ENCODE data around the gene PXN.
"Not testable (repeated sequence)": the region's sequence is repeated elsewhere in the genome, so short reads cannot be mapped to it uniquely, and the experiment has no call there.

PXN gene

DNA sequence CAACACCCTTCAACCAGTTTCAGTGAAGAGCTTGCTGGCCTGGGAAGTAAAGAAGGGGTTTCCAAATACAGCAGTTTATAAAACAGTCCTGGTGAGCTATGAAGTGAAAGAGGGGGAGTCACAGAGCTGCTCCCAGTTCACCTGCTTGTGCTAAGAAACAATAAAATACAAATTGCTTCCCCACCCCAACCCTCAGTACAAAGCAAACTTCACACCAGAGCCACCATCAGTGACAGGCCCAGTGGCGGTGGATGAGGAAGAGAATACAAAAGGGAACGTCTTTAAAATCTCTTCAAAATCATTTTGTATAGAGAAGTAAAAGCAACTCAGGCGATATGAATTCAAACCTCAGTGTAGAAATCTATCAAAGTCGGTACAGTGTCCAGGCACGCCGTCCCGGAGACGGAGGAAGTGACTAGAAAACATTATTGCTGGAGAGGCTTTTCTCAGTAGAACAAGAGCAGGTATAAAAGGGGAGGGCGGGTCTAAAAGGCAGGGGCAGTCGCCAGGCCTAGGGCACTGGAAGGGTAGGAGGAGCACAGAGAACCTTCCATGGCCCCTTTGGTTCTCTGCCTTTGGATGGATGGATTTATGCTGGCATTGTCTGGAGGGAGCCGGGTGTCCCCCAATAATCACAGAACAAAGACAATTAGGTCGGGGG, 54.2 kb downstream of the PXN start:
- Histone ChIP-seq H3K27me3 (ENCODE audit: control insufficient read depth in 1 of 2, insufficient read depth in 2 of 2, low read length in 2 of 2) (no peaks in the 10 kb centered on the region), H3K9me3 (ENCODE audit: low read length) (no peaks in the 10 kb centered on the region), H3K9ac (ENCODE audit: low read length) (no peak overlapping the region), H3K36me3 (ENCODE audit: insufficient read depth, low read length) (peaks cover 51% of the 10 kb centered on the region), H3K4me1 (ENCODE audit: insufficient read depth, low read length) (no peaks in the 10 kb centered on the region), H3K27ac (ENCODE audit: low read depth, low read length) (no peak overlapping the region), H3K4me3 (ENCODE audit: low read depth in 1 of 2, low read length in 2 of 2) (no peak overlapping the region)

DNA sequence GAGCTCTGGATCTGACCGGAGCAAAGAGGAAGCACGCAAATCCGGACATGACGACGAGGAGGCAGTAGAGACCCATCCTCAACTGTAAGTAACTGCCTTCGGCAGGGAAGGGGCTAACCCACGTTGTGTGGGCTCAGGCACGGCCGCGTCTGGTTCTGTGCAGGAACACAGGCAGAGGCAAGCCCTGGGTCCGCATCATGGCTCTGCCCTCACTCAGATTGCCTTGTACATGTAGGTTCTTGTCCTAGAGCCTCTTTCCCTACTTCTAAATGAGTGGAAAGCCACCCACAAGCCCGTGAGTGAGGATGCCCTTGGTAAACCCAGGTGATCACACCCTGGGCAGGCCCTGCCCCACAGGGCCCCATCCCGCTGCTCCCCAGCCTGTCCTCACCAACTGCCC, 55.7 kb downstream of the PXN start:
- peaks cover 39% of the 10 kb centered on the region for H3K36me3 ChIP-seq (ENCODE audit: insufficient read depth, low read length)
- H3K9ac ChIP-seq (ENCODE audit: low read length): no peak overlapping the region
- no peak overlapping the region for H3K27ac ChIP-seq (ENCODE audit: low read depth, low read length)
- H3K27me3 ChIP-seq (ENCODE audit: control insufficient read depth in 1 of 2, insufficient read depth in 2 of 2, low read length in 2 of 2): no peaks in the 10 kb centered on the region
- H3K9me3 ChIP-seq (ENCODE audit: low read length): no peaks in the 10 kb centered on the region
- H3K4me3 ChIP-seq (ENCODE audit: low read depth in 1 of 2, low read length in 2 of 2): no peak overlapping the region
- no peaks in the 10 kb centered on the region for H3K4me1 ChIP-seq (ENCODE audit: insufficient read depth, low read length)

DNA sequence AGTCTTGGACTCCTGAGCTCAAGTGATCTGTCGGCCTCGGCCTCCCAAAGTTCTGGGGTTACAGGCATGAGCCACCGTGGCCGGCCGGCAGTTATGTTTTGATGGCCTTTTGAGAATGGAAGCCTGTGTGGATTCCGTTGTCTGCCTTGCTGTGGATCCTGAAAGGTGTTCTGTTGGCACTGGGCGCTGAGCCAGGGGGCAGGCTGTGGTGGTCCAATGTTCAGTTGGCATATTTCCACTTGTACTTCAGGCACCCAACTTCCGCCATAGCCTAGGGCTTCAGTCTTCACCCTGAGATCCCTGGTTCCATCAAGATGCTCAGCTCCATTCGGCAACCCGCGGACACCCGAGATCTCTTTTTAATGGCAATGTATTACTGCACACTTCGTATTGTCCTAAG, 58.3 kb downstream of the PXN start:
- no peak overlapping the region for H3K4me3 ChIP-seq (ENCODE audit: low read depth in 1 of 2, low read length in 2 of 2)
- H3K9ac ChIP-seq (ENCODE audit: low read length): no peak overlapping the region
- no peaks in the 10 kb centered on the region for H3K9me3 ChIP-seq (ENCODE audit: low read length)
- no peak overlapping the region for H3K27ac ChIP-seq (ENCODE audit: low read depth, low read length)
- H3K27me3 ChIP-seq (ENCODE audit: control insufficient read depth in 1 of 2, insufficient read depth in 2 of 2, low read length in 2 of 2): no peaks in the 10 kb centered on the region
- H3K4me1 ChIP-seq (ENCODE audit: insufficient read depth, low read length): no peaks in the 10 kb centered on the region
- H3K36me3 ChIP-seq (ENCODE audit: insufficient read depth, low read length): peaks cover 20% of the 10 kb centered on the region

DNA sequence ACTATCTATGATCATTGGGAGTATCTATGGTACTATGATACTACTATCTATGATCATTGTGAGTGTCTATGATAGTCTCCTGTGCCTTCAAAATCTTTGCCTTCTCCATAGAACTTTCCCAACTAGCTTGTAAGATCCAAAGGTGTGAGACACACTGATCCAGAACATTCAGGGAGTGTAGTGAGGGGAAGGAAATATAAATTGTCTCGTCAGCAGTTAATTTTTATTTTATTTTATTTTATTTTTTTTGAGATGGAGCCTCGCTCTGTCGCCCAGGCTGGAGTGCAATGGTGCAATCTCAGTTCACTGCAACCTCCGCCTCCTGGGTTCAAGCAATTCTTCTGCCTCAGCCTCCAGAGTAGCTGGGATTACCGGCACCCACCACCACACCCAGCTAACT, 58.7 kb downstream of the PXN start:
- peaks cover 16% of the 10 kb centered on the region for H3K36me3 ChIP-seq (ENCODE audit: insufficient read depth, low read length)

DNA sequence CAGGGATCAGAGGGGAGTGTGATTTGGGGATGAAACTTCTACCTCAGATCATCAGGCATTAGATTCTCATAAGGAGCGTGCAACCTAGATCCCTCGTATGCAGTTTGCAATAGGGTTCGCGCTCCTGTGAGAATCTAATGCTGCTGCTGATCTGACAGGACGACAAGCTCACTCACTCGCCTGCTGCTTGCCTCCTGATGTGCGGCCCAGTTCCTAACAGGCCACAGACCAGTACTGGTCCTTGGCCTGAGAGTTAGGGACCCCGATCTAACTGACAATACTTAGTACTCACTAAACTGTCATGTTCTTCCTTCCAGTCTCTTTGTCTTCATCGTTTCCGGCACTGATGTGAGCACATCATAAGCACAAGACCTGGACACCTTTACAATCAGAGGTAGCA, 59.3 kb downstream of the PXN start:
- H3K9me3 ChIP-seq (ENCODE audit: low read length): no peaks in the 10 kb centered on the region
- peaks cover 3% of the 10 kb centered on the region for H3K4me1 ChIP-seq (ENCODE audit: insufficient read depth, low read length)
- no peak overlapping the region for H3K4me3 ChIP-seq (ENCODE audit: low read depth in 1 of 2, low read length in 2 of 2)
- no peaks in the 10 kb centered on the region for H3K27me3 ChIP-seq (ENCODE audit: control insufficient read depth in 1 of 2, insufficient read depth in 2 of 2, low read length in 2 of 2)
- no peak overlapping the region for H3K9ac ChIP-seq (ENCODE audit: low read length)
- H3K36me3 ChIP-seq (ENCODE audit: insufficient read depth, low read length): peaks cover 11% of the 10 kb centered on the region
- H3K27ac ChIP-seq (ENCODE audit: low read depth, low read length): no peak overlapping the region

More for the DNA sequence above, 58.7 kb downstream of the PXN start:
- not testable (repeated sequence) for H3K9me3 ChIP-seq (ENCODE audit: low read length); H3K27me3 ChIP-seq (ENCODE audit: control insufficient read depth in 1 of 2, insufficient read depth in 2 of 2, low read length in 2 of 2); H3K27ac ChIP-seq (ENCODE audit: low read depth, low read length); H3K4me3 ChIP-seq (ENCODE audit: low read depth in 1 of 2, low read length in 2 of 2); H3K4me1 ChIP-seq (ENCODE audit: insufficient read depth, low read length); H3K9ac ChIP-seq (ENCODE audit: low read length)

DNA sequence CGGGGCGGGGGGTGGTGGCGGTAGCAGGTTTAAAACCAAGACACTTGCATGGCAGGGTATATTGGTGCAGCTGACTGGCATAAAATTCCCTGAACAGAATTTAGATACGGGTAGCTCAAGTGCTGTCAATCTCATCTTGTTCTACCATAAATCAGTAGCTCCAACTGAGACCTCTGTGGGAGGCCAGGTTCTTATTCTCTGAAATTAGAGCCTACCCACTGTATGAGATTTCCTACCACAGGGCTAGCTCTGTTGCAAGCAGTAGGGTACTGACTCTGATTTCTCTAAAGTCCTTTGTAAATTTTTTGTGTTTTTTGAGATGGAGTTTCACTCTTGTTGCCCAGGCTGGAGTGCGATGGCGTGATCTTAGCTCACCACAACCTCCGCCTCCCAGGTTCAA, 61.4 kb downstream of the PXN start:
- Histone ChIP-seq H3K27me3 (ENCODE audit: control insufficient read depth in 1 of 2, insufficient read depth in 2 of 2, low read length in 2 of 2) (no peaks in the 10 kb centered on the region), H3K9me3 (ENCODE audit: low read length) (no peaks in the 10 kb centered on the region), H3K36me3 (ENCODE audit: insufficient read depth, low read length) (peaks cover 1% of the 10 kb centered on the region), H3K9ac (ENCODE audit: low read length) (no peak overlapping the region), H3K4me1 (ENCODE audit: insufficient read depth, low read length) (peaks cover 15% of the 10 kb centered on the region), H3K4me3 (ENCODE audit: low read depth in 1 of 2, low read length in 2 of 2) (no peak overlapping the region), H3K27ac (ENCODE audit: low read depth, low read length) (no peak overlapping the region)

DNA sequence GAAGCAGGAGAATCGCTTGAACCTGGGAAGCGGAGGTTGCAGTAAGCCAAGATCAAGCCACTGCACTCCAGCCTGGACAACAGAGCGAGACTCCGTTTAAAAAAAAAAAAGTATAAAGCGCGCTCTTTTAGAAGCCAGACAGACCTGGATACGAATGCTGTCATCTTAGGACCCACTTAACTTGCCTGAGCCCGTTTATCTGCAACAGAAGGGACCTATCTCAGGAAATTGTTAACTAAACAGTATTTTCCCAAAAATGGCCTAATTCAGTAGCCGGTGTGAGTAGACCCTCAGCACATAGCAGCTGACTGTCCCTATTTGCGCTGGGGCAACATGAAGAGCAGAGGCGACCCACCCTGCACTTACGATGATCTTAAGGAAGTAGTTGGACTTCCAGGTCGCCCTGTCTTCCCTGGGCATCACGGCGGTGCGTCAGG, 65.1 kb downstream of the PXN start:
- H3K36me3 ChIP-seq (ENCODE audit: insufficient read depth, low read length): peaks cover 34% of the 10 kb centered on the region
- H3K9ac ChIP-seq (ENCODE audit: low read length): peak overlapping the region; percentile 96
- peak overlapping the region; percentile 72 to 97 for H3K4me3 ChIP-seq (ENCODE audit: low read depth in 1 of 2, low read length in 2 of 2)
- H3K9me3 ChIP-seq (ENCODE audit: low read length): no peaks in the 10 kb centered on the region
- peak overlapping the region; percentile 84 for H3K27ac ChIP-seq (ENCODE audit: low read depth, low read length)
- H3K27me3 ChIP-seq (ENCODE audit: control insufficient read depth in 1 of 2, insufficient read depth in 2 of 2, low read length in 2 of 2): no peaks in the 10 kb centered on the region
- H3K4me1 ChIP-seq (ENCODE audit: insufficient read depth, low read length): peaks cover 23% of the 10 kb centered on the region

DNA sequence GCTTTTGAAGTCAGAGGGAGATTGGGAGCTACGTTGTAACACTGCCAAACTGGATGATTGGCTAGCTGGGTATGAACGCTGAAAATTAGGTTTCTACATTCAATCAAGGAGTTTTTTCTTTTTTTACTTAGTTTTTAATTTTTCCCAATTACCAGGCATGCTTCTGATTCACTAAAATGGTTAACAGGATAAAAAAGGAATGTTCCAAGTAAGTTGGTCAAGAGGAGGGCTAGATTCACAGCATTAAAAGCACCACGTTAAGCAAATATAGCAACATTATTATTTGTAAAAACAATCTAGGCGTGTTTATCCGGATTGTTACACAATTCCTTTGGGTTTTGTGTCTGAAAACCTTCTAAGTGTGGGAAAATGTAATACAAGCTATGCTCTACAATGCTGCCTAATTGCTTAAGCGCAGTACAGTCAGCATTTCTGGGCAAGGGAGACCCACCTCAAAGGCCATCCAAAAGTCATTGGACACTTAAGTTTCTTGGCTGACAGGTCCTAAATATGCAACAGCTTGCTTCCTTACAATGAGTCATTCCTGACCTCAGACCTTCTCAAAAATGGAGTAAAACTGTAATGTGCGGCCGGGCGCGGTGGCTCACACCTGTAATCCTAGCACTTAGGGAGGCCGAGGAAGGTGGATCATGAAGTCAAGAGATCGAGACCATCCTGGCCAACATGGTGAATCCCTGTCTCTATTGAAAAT, 65.8 kb downstream of the PXN start:
- Histone ChIP-seq H3K27me3 (ENCODE audit: control insufficient read depth in 1 of 2, insufficient read depth in 2 of 2, low read length in 2 of 2) (no peaks in the 10 kb centered on the region), H3K4me3 (ENCODE audit: low read depth in 1 of 2, low read length in 2 of 2) (peak overlapping the region; percentile 72 to 97), H3K9me3 (ENCODE audit: low read length) (no peaks in the 10 kb centered on the region), H3K27ac (ENCODE audit: low read depth, low read length) (peak overlapping the region; percentile 84), H3K4me1 (ENCODE audit: insufficient read depth, low read length) (peaks cover 29% of the 10 kb centered on the region), H3K36me3 (ENCODE audit: insufficient read depth, low read length) (peaks cover 34% of the 10 kb centered on the region), H3K9ac (ENCODE audit: low read length) (peak overlapping the region; percentile 96)

DNA sequence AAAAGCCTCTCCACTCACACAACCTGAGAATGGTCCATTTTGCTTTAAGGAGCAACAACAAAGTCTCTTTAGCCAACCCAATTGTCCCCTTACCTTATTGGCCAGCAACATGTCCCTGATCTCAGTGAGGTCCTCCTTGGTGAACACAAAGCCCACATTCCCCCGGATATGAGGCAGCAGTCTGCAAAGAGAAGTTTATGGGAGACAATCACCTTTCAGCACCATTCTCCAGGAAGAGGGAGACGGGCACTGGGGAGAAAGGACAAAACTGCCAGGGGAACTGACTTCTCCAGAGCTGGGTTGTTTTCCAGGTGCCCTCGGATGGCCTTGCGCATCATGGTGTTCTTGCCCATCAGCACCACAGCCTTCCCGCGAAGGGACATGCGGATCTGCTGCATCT, 66.5 kb downstream of the PXN start:
- H3K36me3 ChIP-seq (ENCODE audit: insufficient read depth, low read length): peaks cover 34% of the 10 kb centered on the region
- peak overlapping the region in 1 of 2 donors; percentile 97 for H3K4me3 ChIP-seq (ENCODE audit: low read depth in 1 of 2, low read length in 2 of 2)
- no peaks in the 10 kb centered on the region for H3K9me3 ChIP-seq (ENCODE audit: low read length)
- no peak overlapping the region for H3K27ac ChIP-seq (ENCODE audit: low read depth, low read length)
- H3K9ac ChIP-seq (ENCODE audit: low read length): no peak overlapping the region
- H3K27me3 ChIP-seq (ENCODE audit: control insufficient read depth in 1 of 2, insufficient read depth in 2 of 2, low read length in 2 of 2): no peaks in the 10 kb centered on the region
- peaks cover 30% of the 10 kb centered on the region for H3K4me1 ChIP-seq (ENCODE audit: insufficient read depth, low read length)

DNA sequence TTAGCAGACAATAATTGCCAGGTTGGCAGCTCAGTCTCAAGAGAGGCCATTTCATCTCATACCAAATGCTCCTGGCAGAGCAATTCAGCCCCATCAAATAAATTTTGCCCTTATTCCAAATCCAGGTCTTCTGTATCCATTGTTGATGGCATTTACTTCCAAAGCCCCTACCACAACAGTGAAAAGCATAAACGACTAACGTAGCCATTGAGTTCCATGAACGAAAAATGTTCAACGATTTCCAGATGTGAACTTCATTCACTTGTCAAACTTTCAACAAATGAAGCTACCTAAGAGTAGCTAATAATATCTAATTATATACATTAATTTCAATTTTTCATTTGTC, 68.0 kb downstream of the PXN start:
- no peak overlapping the region for H3K27ac ChIP-seq (ENCODE audit: low read depth, low read length)
- H3K4me1 ChIP-seq (ENCODE audit: insufficient read depth, low read length): peaks cover 35% of the 10 kb centered on the region

DNA sequence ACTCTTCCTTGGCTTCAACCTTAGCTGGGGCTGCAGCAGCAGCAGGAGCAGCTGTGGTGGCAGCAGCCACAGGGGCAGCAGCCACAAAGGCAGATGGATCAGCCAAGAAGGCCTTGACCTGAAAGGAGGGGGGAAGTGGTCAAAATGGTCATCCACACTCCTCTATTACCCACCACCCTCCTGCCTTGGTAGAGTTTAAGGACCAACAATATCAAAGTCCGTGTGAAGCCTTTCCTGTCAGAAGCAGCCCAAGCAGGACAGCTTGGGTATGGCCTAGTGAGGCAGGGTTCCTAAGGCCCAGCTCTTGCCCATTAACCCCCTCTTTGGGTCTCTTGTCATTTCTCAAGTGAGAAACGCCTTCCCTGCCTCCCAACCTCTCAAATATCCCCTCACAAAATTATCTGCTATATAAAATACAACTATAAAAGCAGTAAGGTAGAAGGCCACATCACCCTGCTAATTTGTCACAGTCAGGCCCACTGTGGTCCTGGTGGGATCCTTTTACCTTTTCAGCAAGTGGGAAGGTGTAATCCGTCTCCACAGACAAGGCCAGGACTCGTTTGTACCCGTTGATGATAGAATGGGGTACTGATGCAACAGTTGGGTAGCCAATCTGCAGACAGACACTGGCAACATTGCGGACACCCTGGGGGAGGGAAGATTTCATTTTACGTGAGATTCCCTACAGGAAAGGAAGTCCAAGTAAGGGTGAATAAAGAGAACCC, 68.6 kb downstream of the PXN start:
- H3K4me3 ChIP-seq (ENCODE audit: low read depth in 1 of 2, low read length in 2 of 2); H3K27me3 ChIP-seq (ENCODE audit: control insufficient read depth in 1 of 2, insufficient read depth in 2 of 2, low read length in 2 of 2); H3K9me3 ChIP-seq (ENCODE audit: low read length); H3K27ac ChIP-seq (ENCODE audit: low read depth, low read length); H3K9ac ChIP-seq (ENCODE audit: low read length): not testable (repeated sequence)
- Histone ChIP-seq H3K36me3 (ENCODE audit: insufficient read depth, low read length) (peaks cover 34% of the 10 kb centered on the region), H3K4me1 (ENCODE audit: insufficient read depth, low read length) (peaks cover 33% of the 10 kb centered on the region)

More for the DNA sequence above, 68.0 kb downstream of the PXN start:
- H3K36me3 ChIP-seq (ENCODE audit: insufficient read depth, low read length): peaks cover 34% of the 10 kb centered on the region
- no peak overlapping the region for H3K4me3 ChIP-seq (ENCODE audit: low read depth in 1 of 2, low read length in 2 of 2)
- no peak overlapping the region for H3K9ac ChIP-seq (ENCODE audit: low read length)
- H3K9me3 ChIP-seq (ENCODE audit: low read length): no peaks in the 10 kb centered on the region
- no peaks in the 10 kb centered on the region for H3K27me3 ChIP-seq (ENCODE audit: control insufficient read depth in 1 of 2, insufficient read depth in 2 of 2, low read length in 2 of 2)
